GM23248 (cell line): Measurements from ENCODE around the gene WDTC1. TPM values are rescaled to one million over a fixed set of nuclear protein-coding genes. Genes with fewer than 3 reads are reported as not detected.

ENCODE experiments used
- DNase-seq: peaks from one replicate; pipeline ENCODE4 v3.0.0-alpha.2; 2015
- H2AFZ ChIP-seq: fragments of 200-600 bp; sonication (generic); 2 replicates; pipeline ENCODE4 v1.6.1; 2016; ENCODE audit warnings: antibody characterized with exemption
- H3F3A ChIP-seq: fragments of 200-600 bp; sonication (generic); 2 replicates; pipeline ENCODE4 v1.6.1; 2016; ENCODE audit warnings: mild to moderate bottlenecking, antibody characterized with exemption, mixed run types; ENCODE audit not compliant: insufficient read depth
- H3K27ac ChIP-seq: fragments of 200-600 bp; sonication (generic); 2 replicates; pipeline ENCODE4 v1.5.1; 2016; ENCODE audit warnings: mild to moderate bottlenecking
- H3K27me3 ChIP-seq: fragments of 200-600 bp; sonication (generic); replicated peaks from 2 replicates; pipeline ENCODE4 v1.6.1; 2016; ENCODE audit warnings: mild to moderate bottlenecking; ENCODE audit not compliant: insufficient read depth
- H3K36me3 ChIP-seq: fragments of 200-600 bp; sonication (generic); 2 replicates; pipeline ENCODE4 v1.6.1; 2016; ENCODE audit warnings: low read depth, mild to moderate bottlenecking
- H3K4me1 ChIP-seq: fragments of 200-600 bp; sonication (generic); 2 replicates; pipeline ENCODE4 v1.6.1; 2016; ENCODE audit warnings: mild to moderate bottlenecking; ENCODE audit not compliant: insufficient read depth
- H3K4me2 ChIP-seq: fragments of 200-600 bp; sonication (generic); one replicate; pipeline ENCODE4 v1.6.1; 2016; ENCODE audit warnings: mild to moderate bottlenecking; ENCODE audit not compliant: unreplicated experiment
- H3K4me3 ChIP-seq: fragments of 200-600 bp; sonication (generic); 2 replicates; pipeline ENCODE4 v1.5.1; 2016; ENCODE audit warnings: mild to moderate bottlenecking
- H3K79me2 ChIP-seq: fragments of 200-600 bp; sonication (generic); 2 replicates; pipeline ENCODE4 v1.6.1; 2016; ENCODE audit warnings: mild to moderate bottlenecking; ENCODE audit not compliant: insufficient read depth
- H3K9ac ChIP-seq: fragments of 200-600 bp; sonication (generic); 2 replicates; pipeline ENCODE4 v1.6.1; 2016; ENCODE audit warnings: mild to moderate bottlenecking
- H3K9me2 ChIP-seq: fragments of 200-600 bp; sonication (generic); 2 replicates; pipeline ENCODE4 v1.6.1; 2016; ENCODE audit warnings: mixed run types, mild to moderate bottlenecking, moderate library complexity; ENCODE audit not compliant: insufficient read depth
- H3K9me3 ChIP-seq: fragments of 200-600 bp; sonication (generic); one replicate; pipeline ENCODE4 v1.6.1; 2017; ENCODE audit warnings: low read depth
- H4K20me1 ChIP-seq: fragments of 200-600 bp; sonication (generic); 2 replicates; pipeline ENCODE4 v1.6.0; 2016; ENCODE audit not compliant: insufficient read depth
- EZH2 ChIP-seq: fragments of 200-600 bp; sonication (generic); IDR thresholded peaks from 2 replicates; pipeline ENCODE4 v1.6.1; 2018; ENCODE audit warnings: antibody characterized with exemption, mild to moderate bottlenecking; ENCODE audit not compliant: insufficient read depth, poor library complexity, severe bottlenecking
- EZH2phosphoT487 ChIP-seq: fragments of 200-600 bp; sonication (generic); IDR thresholded peaks from 2 replicates; pipeline ENCODE4 v1.6.1; 2018; ENCODE audit warnings: antibody characterized with exemption, moderate library complexity, mild to moderate bottlenecking, low read depth; ENCODE audit not compliant: insufficient read depth
- WGBS, 2 experiments: methylation state at CpG; one replicate each; pipeline ENCODE4 v1.1.6; 2015 to 2017; ENCODE audit warnings: low lambda C conversion rate in 2 of 2, low coverage in 1 of 2; ENCODE audit errors: missing lambda C conversion rate in 2 of 2; 5-methylcytosine and 5-hydroxymethylcytosine counted together
- in situ Hi-C: fragments of 300-500 bp; cut with MboI; formaldehyde crosslinking; loops from 2 replicates; pipeline ENCODE4 v1.15.0; 2020
- polyA plus RNA-seq: library from polyadenylated mRNA; unstranded; fragments of >200 nt; fragmentation: Nextera tagmentation; extraction: Ambion mirVana; gene quantifications from 2 replicates; pipeline ENCODE4 v1.2.1, GENCODE V29; 2016
- total RNA-seq: library from RNA; depleted of rRNA; stranded (reverse); fragments of >200 nt; shearing (Covaris generic); gene quantifications from 2 replicates; pipeline ENCODE4 v1.2.3, GENCODE V29; 2014

The WDTC1 gene
- total and polyA plus RNA-seq, 2 experiments from 2014 or later = 4.1 to 24.0 TPM

DNA sequence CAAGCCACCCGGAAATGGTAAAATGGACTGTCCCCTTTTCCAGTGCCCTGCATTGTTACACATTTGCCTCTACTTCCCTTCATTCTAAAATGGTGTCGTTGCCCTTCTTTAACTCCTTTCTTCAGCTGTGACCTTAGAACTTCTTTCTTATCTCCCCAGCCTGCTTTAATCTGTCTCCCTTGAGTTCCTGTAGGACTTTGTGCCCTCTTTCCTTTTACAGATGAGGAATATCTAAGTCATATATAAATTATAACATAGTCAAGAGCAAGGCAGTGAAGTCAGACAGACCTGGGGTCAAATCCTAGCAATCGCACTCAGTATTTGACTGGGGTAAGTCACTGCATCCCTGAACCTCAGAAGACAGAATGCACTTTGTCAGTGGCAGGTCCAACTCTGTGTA is 56.1 kb downstream of the WDTC1 start:
- Histone ChIP-seq H3K9ac (no peak overlapping the region), H2AFZ (no peak overlapping the region), H3K4me2 (no peak overlapping the region), H4K20me1 (no peaks in the 10 kb centered on the region), H3K9me2 (no peaks in the 10 kb centered on the region), H3K79me2 (no peaks in the 10 kb centered on the region), H3K4me1 (peaks cover 5% of the 10 kb centered on the region; the same call in 1 of the 2 replicates), H3K27ac (no peak overlapping the region), H3K4me3 (no peak overlapping the region), H3K36me3 (peaks cover 10% of the 10 kb centered on the region; the same call in 1 of the 2 replicates), H3K9me3 (no peaks in the 10 kb centered on the region), H3K27me3 (no peaks in the 10 kb centered on the region), H3F3A (no peaks in the 10 kb centered on the region)
- in situ Hi-C loops = no loop called here
- TF ChIP-seq EZH2phosphoT487 (no peak), EZH2 (no peak)
- WGBS, 2 experiments = 83 to 85% methylated on average over 3 of the region's 3 CpGs
- no peak for DNase-seq

- in situ Hi-C loops = no loop called here
- TF ChIP-seq EZH2 = no peak
- no peak for TF ChIP-seq EZH2phosphoT487
Observed at GRCh38 chr1:27292106-27292505, 57.7 kb downstream of the WDTC1 start.

DNA sequence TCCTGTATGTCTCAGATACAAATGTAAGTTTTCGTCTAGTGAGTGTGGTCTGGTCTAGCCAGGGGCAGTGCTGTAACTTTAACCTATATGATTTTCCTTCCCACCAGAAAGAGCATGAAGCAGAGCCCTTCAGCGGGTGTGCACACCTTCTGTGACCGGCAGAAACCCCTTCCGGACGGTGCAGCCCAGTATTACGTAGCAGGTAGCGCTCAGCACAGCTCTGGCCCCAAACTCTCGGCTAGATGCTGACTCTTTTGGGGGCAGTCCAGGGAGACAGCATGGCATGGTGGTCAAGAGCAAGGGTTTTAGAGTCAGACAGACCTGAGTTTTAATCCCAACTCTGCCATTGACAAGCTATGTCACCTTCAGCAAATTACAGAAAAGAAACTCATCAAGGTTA is 59.5 kb downstream of the WDTC1 start:
- Histone ChIP-seq H3K9me2 (no peaks in the 10 kb centered on the region), H3K4me2 (no peak overlapping the region), H3K4me3 (no peak overlapping the region), H3K9me3 (no peaks in the 10 kb centered on the region), H3K4me1 (peaks cover 8% of the 10 kb centered on the region), H3K27ac (no peak overlapping the region), H3K79me2 (no peaks in the 10 kb centered on the region), H3K27me3 (no peaks in the 10 kb centered on the region), H3K36me3 (peaks cover 10% of the 10 kb centered on the region; the same call in 1 of the 2 replicates), H3K9ac (no peak overlapping the region), H4K20me1 (no peaks in the 10 kb centered on the region), H3F3A (peaks cover 3% of the 10 kb centered on the region; the same call in 1 of the 2 replicates), H2AFZ (no peak overlapping the region)
- in situ Hi-C loops = no loop called here
- DNase-seq = no peak
- 86 to 88% methylated on average over 8 of the region's 8 CpGs for WGBS, 2 experiments
- TF ChIP-seq EZH2 (no peak), EZH2phosphoT487 (no peak)

More at GRCh38 chr1:27292106-27292505, 57.7 kb downstream of the WDTC1 start:
- peaks cover 10% of the 10 kb centered on the region; the same call in 1 of the 2 replicates for H3K36me3 ChIP-seq
- DNase-seq = peak; percentile 70
- 61 to 66% methylated on average over 5 of the region's 5 CpGs for WGBS, 2 experiments
- no peak overlapping the region for H2AFZ ChIP-seq
- no peak overlapping the region for H3K9ac ChIP-seq
- H3K9me2 ChIP-seq = no peaks in the 10 kb centered on the region
- H4K20me1 ChIP-seq = no peaks in the 10 kb centered on the region
- no peaks in the 10 kb centered on the region for H3K79me2 ChIP-seq
- no peaks in the 10 kb centered on the region for H3K9me3 ChIP-seq
- no peak overlapping the region for H3K27ac ChIP-seq
- H3K4me1 ChIP-seq = peaks cover 5% of the 10 kb centered on the region; the same call in 1 of the 2 replicates
- H3K4me3 ChIP-seq = no peak overlapping the region
- H3K27me3 ChIP-seq = no peaks in the 10 kb centered on the region
- H3F3A ChIP-seq = no peaks in the 10 kb centered on the region
- H3K4me2 ChIP-seq = no peak overlapping the region

- Histone ChIP-seq H3K9ac (no peak overlapping the region), H4K20me1 (no peaks in the 10 kb centered on the region), H3F3A (peaks cover 17% of the 10 kb centered on the region), H2AFZ (peak overlapping the region; percentile 31; the same call in 1 of the 2 replicates), H3K9me2 (no peaks in the 10 kb centered on the region), H3K36me3 (peaks cover 10% of the 10 kb centered on the region; the same call in 1 of the 2 replicates), H3K9me3 (no peaks in the 10 kb centered on the region), H3K4me3 (no peak overlapping the region), H3K4me1 (peaks cover 26% of the 10 kb centered on the region), H3K27me3 (no peaks in the 10 kb centered on the region), H3K27ac (no peak overlapping the region), H3K79me2 (no peaks in the 10 kb centered on the region), H3K4me2 (no peak overlapping the region)
- TF ChIP-seq EZH2phosphoT487 (no peak), EZH2 (no peak)
- WGBS, 2 experiments = 31 to 43% methylated on average over 9 to 10 of the region's 10 CpGs
- in situ Hi-C loops = no loop called here
- DNase-seq = peak; percentile 76
Observed at GRCh38 chr1:27296773-27297291, 62.4 kb downstream of the WDTC1 start.
